IMR-90 (cell line): ENCODE measurements around the gene SHC2. TPM values are rescaled to one million over a fixed set of nuclear protein-coding genes. Genes with fewer than 3 reads are reported as not detected.
A peak's percentile ranks its signal among the peaks of the same experiment; 100 is the strongest.

Experiments
- ATAC-seq: fragments of 200-7000 bp; cut with Tn5 transposase; 2 replicates; pipeline ENCODE4 v1.9.1; 2020; ENCODE audit warnings: low read depth, mild to moderate bottlenecking, moderate library complexity
- BruUV-seq: library from RNA; stranded (reverse); fragments of 400-500 nt; replicated peaks from 2 replicates; lab custom pipeline; 2021; lab: Mats Ljungman, UMichigan
- CTCF ChIA-PET: fragments of 300-600 bp; formaldehyde crosslinking; extraction: SDS; loops from one replicate; lab custom pipeline; 2021; ENCODE audit warnings: antibody characterized with exemption; lab: Yijun Ruan, JAX
- POLR2A ChIA-PET: fragments of 300-600 bp; sonication (Branson Sonifier 250); formaldehyde crosslinking; loops from one replicate; lab custom pipeline; 2022; ENCODE audit warnings: antibody characterized with exemption; ENCODE audit not compliant: unreplicated experiment; lab: Charles Lee
- DNase-seq: peaks from one replicate; pipeline ENCODE4 v3.0.0; 2013
- H2AFZ ChIP-seq: replicated peaks from 2 replicates; pipeline ENCODE3; 2013; ENCODE audit warnings: low read length, mild to moderate bottlenecking; ENCODE audit not compliant: poor library complexity
- H2AK5ac ChIP-seq: 2 replicates; pipeline ENCODE4 v1.6.1; 2013; ENCODE audit warnings: low read depth, low read length, inconsistent platforms
- H2AK9ac ChIP-seq: replicated peaks from 2 replicates; pipeline ENCODE3; 2013; ENCODE audit warnings: mild to moderate bottlenecking, low read depth, low read length, moderate library complexity; ENCODE audit not compliant: poor library complexity
- H2BK120ac ChIP-seq: 2 replicates; pipeline ENCODE4 v1.6.1; 2013; ENCODE audit warnings: low read depth, low read length, inconsistent platforms
- H2BK15ac ChIP-seq: 3 replicates; pipeline ENCODE4 v1.6.1; 2013; ENCODE audit warnings: low read depth, low read length, inconsistent platforms
- H2BK20ac ChIP-seq: 2 replicates; pipeline ENCODE4 v1.6.1; 2013; ENCODE audit warnings: low read depth, mild to moderate bottlenecking, inconsistent platforms, low read length, moderate library complexity
- H2BK5ac ChIP-seq: 2 replicates; pipeline ENCODE4 v1.6.1; 2013; ENCODE audit warnings: mild to moderate bottlenecking, low read depth, low read length, inconsistent platforms; ENCODE audit not compliant: poor library complexity, severe bottlenecking
- H3K14ac ChIP-seq: replicated peaks from 2 replicates; pipeline ENCODE4 v1.6.1; 2013; ENCODE audit warnings: low read depth, low read length, inconsistent platforms
- H3K18ac ChIP-seq: 2 replicates; pipeline ENCODE4 v1.6.1; 2013; ENCODE audit warnings: low read depth, low read length, control low read depth
- H3K23ac ChIP-seq: 2 replicates; pipeline ENCODE4 v1.6.1; 2013; ENCODE audit warnings: low read depth, low read length, inconsistent platforms
- H3K27ac ChIP-seq: 2 replicates; pipeline ENCODE4 v1.5.1; 2013; ENCODE audit warnings: mild to moderate bottlenecking, control low read depth, low read length; ENCODE audit not compliant: insufficient read depth
- H3K27me3 ChIP-seq: 2 replicates; pipeline ENCODE4 v1.6.1; 2013; ENCODE audit warnings: low read length; ENCODE audit not compliant: control insufficient read depth, insufficient read depth
- H3K36me3 ChIP-seq: 2 replicates; pipeline ENCODE4 v1.6.1; 2013; ENCODE audit warnings: low read length, mixed read lengths; ENCODE audit not compliant: control insufficient read depth, insufficient read depth
- H3K4ac ChIP-seq: 2 replicates; pipeline ENCODE4 v1.6.1; 2013; ENCODE audit warnings: low read depth, low read length, inconsistent platforms
- H3K4me1 ChIP-seq: 2 replicates; pipeline ENCODE4 v1.6.1; 2013; ENCODE audit warnings: low read length, mixed read lengths; ENCODE audit not compliant: control insufficient read depth, insufficient read depth
- H3K4me2 ChIP-seq: 2 replicates; pipeline ENCODE4 v1.6.1; 2013; ENCODE audit warnings: low read depth, mild to moderate bottlenecking, control low read depth, low read length, moderate library complexity
- H3K4me3 ChIP-seq: 2 replicates; pipeline ENCODE4 v1.5.1; 2013; ENCODE audit warnings: low read depth, mild to moderate bottlenecking, control low read depth, low read length, moderate library complexity; ENCODE audit not compliant: insufficient read depth
- H3K56ac ChIP-seq: 2 replicates; pipeline ENCODE4 v1.6.1; 2013; ENCODE audit warnings: low read length, inconsistent platforms; ENCODE audit not compliant: insufficient read depth; ENCODE audit errors: extremely low read depth
- H3K79me1 ChIP-seq, 2 experiments: 2 replicates each; pipeline ENCODE4 v1.6.1; 2013; ENCODE audit warnings: low read length in 2 of 2, inconsistent platforms in 1 of 2, low read depth in 1 of 2
- H3K9ac ChIP-seq: 2 replicates; pipeline ENCODE4 v1.6.1; 2013; ENCODE audit warnings: low read depth, low read length, control low read depth
- H3K9me1 ChIP-seq: 2 replicates; pipeline ENCODE4 v1.6.1; 2013; ENCODE audit warnings: low read length, inconsistent platforms; ENCODE audit not compliant: insufficient read depth
- H3K9me3 ChIP-seq: 2 replicates; pipeline ENCODE4 v1.6.1; 2013; ENCODE audit warnings: low read length; ENCODE audit not compliant: control insufficient read depth, insufficient read depth
- H4K20me1 ChIP-seq: 2 replicates; pipeline ENCODE4 v1.6.1; 2013; ENCODE audit warnings: low read length, inconsistent platforms; ENCODE audit not compliant: insufficient read depth
- H4K5ac ChIP-seq: 2 replicates; pipeline ENCODE4 v1.6.1; 2013; ENCODE audit warnings: mild to moderate bottlenecking, low read depth, low read length, control low read depth
- H4K8ac ChIP-seq, 2 experiments: 2 replicates each; pipeline ENCODE4 v1.6.1; 2013; ENCODE audit warnings: low read depth in 2 of 2, low read length in 2 of 2, control low read depth in 1 of 2, inconsistent platforms in 1 of 2
- H4K91ac ChIP-seq: 2 replicates; pipeline ENCODE4 v1.6.1; 2013; ENCODE audit warnings: low read depth, low read length, inconsistent platforms; ENCODE audit not compliant: insufficient read depth
- BHLHE40 ChIP-seq: fragments of 150-350 bp; IDR thresholded peaks from 2 replicates; pipeline ENCODE4 v1.6.1; 2016; ENCODE audit warnings: mild to moderate bottlenecking, low read depth, low read length
- CHD1 ChIP-seq: IDR thresholded peaks from 2 replicates; pipeline ENCODE4 v1.6.1; 2012; ENCODE audit warnings: low read depth, low read length, improper control_type of control experiment
- CTCF ChIP-seq: conservative IDR thresholded peaks from 2 replicates; pipeline ENCODE4 v1.5.1; 2012; ENCODE audit warnings: mild to moderate bottlenecking, low read depth, low read length, improper control_type of control experiment
- FOS ChIP-seq: fragments of 150-350 bp; IDR thresholded peaks from 2 replicates; pipeline ENCODE4 v1.6.1; 2016; ENCODE audit warnings: low read depth, low read length
- MAZ ChIP-seq: IDR thresholded peaks from 2 replicates; pipeline ENCODE4 v1.6.1; 2012; ENCODE audit warnings: low read depth, mild to moderate bottlenecking, low read length, improper control_type of control experiment, moderate library complexity, borderline replicate concordance
- NFE2L2 ChIP-seq: fragments of 150-350 bp; IDR thresholded peaks from 2 replicates; pipeline ENCODE4 v1.6.1; 2016; ENCODE audit warnings: low read depth, mild to moderate bottlenecking, low read length
- POLR2A ChIP-seq: IDR thresholded peaks from 2 replicates; pipeline ENCODE4 v1.6.1; 2012; ENCODE audit warnings: mild to moderate bottlenecking, low read depth, low read length
- RCOR1 ChIP-seq: IDR thresholded peaks from 2 replicates; pipeline ENCODE4 v1.6.1; 2012; ENCODE audit warnings: mild to moderate bottlenecking, low read length, improper control_type of control experiment; ENCODE audit not compliant: insufficient replicate concordance
- RFX5 ChIP-seq: IDR thresholded peaks from 2 replicates; pipeline ENCODE4 v1.8.0; 2012; ENCODE audit warnings: low read depth, mild to moderate bottlenecking, low read length, moderate library complexity
- SMC3 ChIP-seq: fragments of 150-350 bp; IDR thresholded peaks from 2 replicates; pipeline ENCODE4 v1.6.1; 2016; ENCODE audit warnings: low read depth, mild to moderate bottlenecking, antibody characterized with exemption, low read length, moderate library complexity
- USF2 ChIP-seq: fragments of 150-350 bp; IDR thresholded peaks from 2 replicates; pipeline ENCODE4 v1.6.1; 2017; ENCODE audit warnings: mild to moderate bottlenecking, antibody characterized with exemption, low read length, low read depth
- WGBS, 2 experiments: methylation state at CpG; one replicate each; pipeline versions ENCODE4 v1.1.5 to v1.1.7; 2013; ENCODE audit warnings: missing lambda C conversion rate in 2 of 2; ENCODE audit not compliant: insufficient read length in 1 of 2; ENCODE audit errors: extremely low coverage in 2 of 2; 5-methylcytosine and 5-hydroxymethylcytosine counted together
- dilution Hi-C: fragments of 300-500 bp; cut with HindIII; formaldehyde crosslinking; loops from one replicate; pipeline ENCODE4 v1.14.3; 2018; ENCODE audit warnings: low sequenced_read_pairs; ENCODE audit not compliant: unreplicated experiment
- in situ Hi-C: fragments of 300-500 bp; cut with MboI; formaldehyde crosslinking; loops from 3 replicates; pipeline ENCODE4 v1.14.3; 2019; ENCODE audit warnings: low sequenced_read_pairs, inconsistent platforms, mixed read lengths
- intact Hi-C: fragments of 100-400 bp; cut with micrococcal nuclease; formaldehyde crosslinking; loops from 2 replicates; pipeline ENCODE4 v1.10.0; 2022
- polyA plus RNA-seq, 3 experiments: library from polyadenylated mRNA; depleted of rRNA; stranded (reverse); fragments of >200 nt; gene quantifications; 2 replicates each; pipeline ENCODE4 v1.2.3, GENCODE V29; 2012; ENCODE audit warnings: low replicate concordance in 1 of 3
- total RNA-seq: library from RNA; depleted of rRNA; stranded (reverse); fragments of >200 nt; gene quantifications from 2 replicates; pipeline ENCODE4 v1.2.3, GENCODE V29; 2012
- TF ChIP-seq, protein P1 (sequence below): fragments of 150-350 bp; IDR thresholded peaks from 2 replicates; pipeline ENCODE4 v1.6.1; 2016; ENCODE audit warnings: low read depth, mild to moderate bottlenecking, low read length, moderate library complexity, borderline replicate concordance

Gene SHC2
- total and polyA plus RNA-seq, 2 of the 4 experiments (the other 2 are of a cell fraction) = 0.68 TPM; not detected in 1

DNA sequence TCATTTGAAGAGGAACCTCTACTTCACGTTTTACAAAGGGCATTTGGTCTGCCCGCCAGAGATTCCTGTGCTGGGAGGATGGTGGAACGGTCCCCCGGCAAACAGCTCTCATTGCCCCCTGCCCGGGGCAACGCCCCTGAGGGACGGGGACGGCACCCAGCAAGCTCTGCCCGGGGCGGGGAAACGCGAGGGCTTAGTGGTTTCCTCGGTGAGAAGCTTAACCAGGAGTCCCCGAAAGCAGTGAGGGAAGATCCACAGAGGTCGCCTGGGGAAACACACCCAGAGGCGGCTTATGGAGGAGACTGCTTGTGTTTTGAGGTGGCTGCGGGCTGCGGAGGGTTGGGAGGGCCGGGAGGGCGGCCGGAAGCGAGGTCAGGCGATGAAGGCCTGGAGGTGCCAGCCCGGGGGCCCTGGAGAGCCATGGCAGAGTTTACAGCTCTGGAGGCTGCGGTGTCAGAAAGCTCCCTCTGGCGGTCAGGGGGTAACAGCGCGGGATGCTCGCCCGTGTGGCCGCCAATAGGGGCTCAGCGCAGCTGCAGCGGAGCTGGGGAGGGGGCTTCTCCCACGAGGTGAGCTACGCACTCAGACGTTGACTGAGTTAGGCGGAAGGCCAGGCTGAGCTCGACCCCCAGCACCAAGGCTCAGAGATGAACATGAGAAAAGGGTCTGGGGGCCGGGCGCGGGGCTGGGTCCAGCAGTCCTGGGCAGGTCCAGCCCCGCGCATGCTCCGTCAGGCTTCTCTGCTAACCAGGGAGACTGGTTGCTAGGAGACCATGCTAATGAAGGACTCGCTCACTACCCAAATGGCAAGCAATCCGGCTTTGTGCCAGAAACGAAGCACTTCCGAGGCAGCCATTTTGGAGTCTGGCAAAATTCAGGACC is 45.8 kb upstream of the SHC2 start (continued):
- TF ChIP-seq USF2 = peak; percentile 4; the same call in 1 of the 2 replicates
- no peak for TF ChIP-seq FOS

DNA sequence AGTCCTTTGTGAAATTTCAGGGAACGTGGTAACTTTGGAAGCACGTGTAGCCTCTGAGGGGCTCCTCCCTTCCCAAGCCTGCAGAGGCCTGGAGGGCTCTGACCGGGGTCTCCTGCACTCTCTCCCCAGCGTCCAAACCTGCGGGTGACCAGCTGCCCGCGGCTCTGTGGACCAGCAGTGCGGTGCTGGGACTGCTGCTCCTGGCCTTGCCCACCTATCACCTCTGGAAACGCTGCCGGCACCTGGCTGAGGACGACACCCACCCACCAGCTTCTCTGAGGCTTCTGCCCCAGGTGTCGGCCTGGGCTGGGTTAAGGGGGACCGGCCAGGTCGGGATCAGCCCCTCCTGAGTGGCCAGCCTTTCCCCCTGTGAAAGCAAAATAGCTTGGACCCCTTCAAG is 43.8 kb upstream of the SHC2 start:
- no TSS peak for BruUV-seq
- Histone ChIP-seq H2BK5ac (no peak overlapping the region), H2AK9ac (no peak overlapping the region), H3K4me2 (no peak overlapping the region), H3K4me1 (peaks cover 6% of the 10 kb centered on the region), H3K4ac (no peak overlapping the region), H4K91ac (no peak overlapping the region), H2BK20ac (no peak overlapping the region), H3K4me3 (no peak overlapping the region), H3K23ac (no peak overlapping the region), H4K5ac (no peak overlapping the region), H2BK15ac (no peak overlapping the region), H3K14ac (no peak overlapping the region), H2AFZ (no peak overlapping the region), H2AK5ac (no peak overlapping the region), H3K79me1 (peaks cover 0 to 19% of the 10 kb centered on the region in 2 experiments; a peak in 2 of 4 replicates), H3K9me1 (no peaks in the 10 kb centered on the region; the same call in 1 of the 2 replicates), H4K8ac (no peak overlapping the region), H3K9ac (no peak overlapping the region), H3K36me3 (no peaks in the 10 kb centered on the region; the same call in 1 of the 2 replicates), H2BK120ac (no peak overlapping the region), H3K18ac (no peak overlapping the region), H4K20me1 (no peaks in the 10 kb centered on the region), H3K27ac (no peak overlapping the region), H3K27me3 (peaks cover 4% of the 10 kb centered on the region), H3K9me3 (no peaks in the 10 kb centered on the region), H3K56ac (no peak overlapping the region)
- dilution Hi-C loops = no loop called here
- in situ Hi-C loops = no loop called here
- ATAC-seq (no peak), DNase-seq (no peak)
- POLR2A ChIA-PET = no interaction called here
- CTCF ChIA-PET = no interaction called here
- 80% methylated on average over 1 of the region's 14 CpGs; no CpG with 5 or more reads in 1 of the 2 experiments for WGBS, 2 experiments
- intact Hi-C loops = loop anchor here (5.0 kb wide), 1 partner anchor 122 kb away; no protein-coding TSS in a partner anchor
- TF ChIP-seq RCOR1 = no peak
- TF ChIP-seq, protein P1, sequence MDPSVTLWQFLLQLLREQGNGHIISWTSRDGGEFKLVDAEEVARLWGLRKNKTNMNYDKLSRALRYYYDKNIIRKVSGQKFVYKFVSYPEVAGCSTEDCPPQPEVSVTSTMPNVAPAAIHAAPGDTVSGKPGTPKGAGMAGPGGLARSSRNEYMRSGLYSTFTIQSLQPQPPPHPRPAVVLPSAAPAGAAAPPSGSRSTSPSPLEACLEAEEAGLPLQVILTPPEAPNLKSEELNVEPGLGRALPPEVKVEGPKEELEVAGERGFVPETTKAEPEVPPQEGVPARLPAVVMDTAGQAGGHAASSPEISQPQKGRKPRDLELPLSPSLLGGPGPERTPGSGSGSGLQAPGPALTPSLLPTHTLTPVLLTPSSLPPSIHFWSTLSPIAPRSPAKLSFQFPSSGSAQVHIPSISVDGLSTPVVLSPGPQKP = no peak
- no peak for TF ChIP-seq FOS
- no peak for TF ChIP-seq CTCF
- TF ChIP-seq BHLHE40 = no peak
- TF ChIP-seq CHD1 = no peak
- TF ChIP-seq NFE2L2 = no peak
- TF ChIP-seq RFX5 = no peak
- TF ChIP-seq MAZ = no peak
- no peak for TF ChIP-seq SMC3
- no peak for TF ChIP-seq POLR2A
